ENCODE measurements around the gene CLRN3.

The CLRN3 gene

GRCh38 chr10:127871631-127872010, 21.1 kb downstream of the CLRN3 start:
- Histone ChIP-seq H3K9me3 (ENCODE audit: control insufficient read depth, insufficient read depth, low read depth, low read length) (no peaks in the 10 kb centered on the region; the same call in 1 of the 2 replicates), H3K4me3 (ENCODE audit: low read depth, low read length) (no peak overlapping the region), H3K4me1 (ENCODE audit: control insufficient read depth, insufficient read depth, low read length) (no peaks in the 10 kb centered on the region), H3K27ac (ENCODE audit: extremely low read depth, low read depth, low read length) (no peak overlapping the region), H3K36me3 (ENCODE audit: control insufficient read depth in 2 of 2, insufficient read depth in 1 of 2, low read length in 2 of 2) (no peaks in the 10 kb centered on the region)
- TF ChIP-seq ZNF404 (tag by site-specific recombination; IDR thresholded peaks at IDR 0.05) (no peak), ZNF140 (tag by site-specific recombination; IDR thresholded peaks at IDR 0.05) (no peak), ZNF488 (tag by site-specific recombination; IDR thresholded peaks at IDR 0.05) (no peak), ZNF423 (tag by site-specific recombination; IDR thresholded peaks at IDR 0.05) (no peak), HOXA7 (CRISPR knock-in tag; IDR thresholded peaks at IDR 0.05; ENCODE audit: borderline replicate concordance) (no peak), ZNF223 (tag by site-specific recombination; IDR thresholded peaks at IDR 0.05) (no peak), REPIN1 (tag by site-specific recombination; IDR thresholded peaks at IDR 0.05; ENCODE audit: low read depth) (no peak), GFI1B (tag by site-specific recombination; IDR thresholded peaks at IDR 0.05) (no peak), ZNF133 (tag by site-specific recombination; IDR thresholded peaks at IDR 0.05) (no peak), ZBTB10 (tag by site-specific recombination; IDR thresholded peaks at IDR 0.05) (no peak), ZNF621 (tag by site-specific recombination; IDR thresholded peaks at IDR 0.05) (no peak), FEZF1 (tag by site-specific recombination; IDR thresholded peaks at IDR 0.05) (no peak), BCL11B (tag by site-specific recombination; IDR thresholded peaks at IDR 0.05; ENCODE audit: low read depth) (no peak), ZBTB8A (tag by site-specific recombination; IDR thresholded peaks at IDR 0.05) (no peak), ZBTB17 (tag by site-specific recombination; IDR thresholded peaks at IDR 0.05) (no peak), ZNF664 (tag by site-specific recombination; IDR thresholded peaks at IDR 0.05) (no peak), ZNF121 (tag by site-specific recombination; IDR thresholded peaks at IDR 0.05) (no peak), SP7 (tag by site-specific recombination; IDR thresholded peaks at IDR 0.05) (no peak), ZNF2 (tag by site-specific recombination; IDR thresholded peaks at IDR 0.05) (no peak)
- POLR2A ChIA-PET, result no interaction called here
- CTCF ChIA-PET, result interaction anchor here (1.1 kb wide), 1 partner anchor 17 kb away, joined by 4 read pairs; no protein-coding TSS in a partner anchor

- ChIA-PET POLR2A (no interaction called here), CTCF (interaction anchor here (0.6 to 1.7 kb wide), 3 partner anchors 128 to 173 kb away, joined by 3 read pairs; no protein-coding TSS in a partner anchor)
- H3K4me3 ChIP-seq (ENCODE audit: low read depth, low read length), result no peak overlapping the region
- TF ChIP-seq SETDB1 (IDR thresholded peaks at IDR 0.05; ENCODE audit: insufficient read length, low read length), result peak; percentile 83
- no peak for TF ChIP-seq ZNF423 (tag by site-specific recombination; IDR thresholded peaks at IDR 0.05)
- no peak for TF ChIP-seq MEIS1 (CRISPR knock-in tag; IDR thresholded peaks at IDR 0.05; ENCODE audit: borderline replicate concordance)
- TF ChIP-seq ZNF488 (tag by site-specific recombination; IDR thresholded peaks at IDR 0.05), result no peak
- no peak for TF ChIP-seq ZNF174 (tag by site-specific recombination; IDR thresholded peaks at IDR 0.05)
- peak; percentile 36; the same call in 1 of the 2 replicates for TF ChIP-seq TRIM28 (IDR thresholded peaks at IDR 0.05; ENCODE audit: borderline replicate concordance, low read length)
- no peak for TF ChIP-seq PRDM2 (tag by site-specific recombination; IDR thresholded peaks at IDR 0.05; ENCODE audit: borderline replicate concordance)
- TF ChIP-seq ZNF19 (tag by site-specific recombination; IDR thresholded peaks at IDR 0.05; ENCODE audit: low read depth), result no peak
- no peak for TF ChIP-seq ZNF626 (tag by site-specific recombination; IDR thresholded peaks at IDR 0.05)
- TF ChIP-seq ZNF292 (tag by site-specific recombination; IDR thresholded peaks at IDR 0.05; ENCODE audit: borderline replicate concordance, low read depth), result no peak
Observed at GRCh38 chr10:127869329-127869728, 23.4 kb downstream of the CLRN3 start.

More at GRCh38 chr10:127869329-127869728, 23.4 kb downstream of the CLRN3 start:
- Histone ChIP-seq H3K4me1 (ENCODE audit: control insufficient read depth, insufficient read depth, low read length) (no peaks in the 10 kb centered on the region), H3K27ac (ENCODE audit: extremely low read depth, low read depth, low read length) (no peak overlapping the region), H3K9me3 (ENCODE audit: control insufficient read depth, insufficient read depth, low read depth, low read length) (no peaks in the 10 kb centered on the region; the same call in 1 of the 2 replicates), H3K36me3 (ENCODE audit: control insufficient read depth in 2 of 2, insufficient read depth in 1 of 2, low read length in 2 of 2) (no peaks in the 10 kb centered on the region)

Data from HEK293 (cell line).